HG03432 (cell line): ENCODE results near the gene VTA1.
"Not testable (repeated sequence)": the region's sequence is repeated elsewhere in the genome, so short reads cannot be mapped to it uniquely, and the experiment has no call there.

ENCODE experiments used
- ATAC-seq: cut with Tn5 transposase; IDR thresholded peaks from one replicate; pipeline ENCODE4 v1.9.1; 2021; ENCODE audit warnings: mild to moderate bottlenecking, moderate library complexity; ENCODE audit not compliant: unreplicated experiment

Gene VTA1

DNA sequence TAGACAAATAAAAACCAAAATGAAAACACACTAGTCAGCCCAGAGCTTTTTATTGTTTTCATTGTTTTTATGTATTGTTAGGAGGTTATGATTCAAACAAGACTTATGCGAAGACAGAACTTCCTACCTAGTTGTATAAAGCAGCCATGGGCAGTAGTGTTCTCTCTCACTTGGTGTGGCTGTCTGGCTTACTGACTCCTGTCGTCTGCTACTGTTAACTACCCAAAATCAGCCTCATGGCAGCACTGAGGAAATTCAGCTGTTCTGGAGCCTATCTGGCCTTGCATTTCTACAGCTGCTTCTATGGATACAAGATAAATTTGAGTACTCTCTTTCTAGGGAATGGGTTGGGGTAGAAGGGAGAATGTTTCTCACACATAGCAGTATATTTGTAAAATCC is 20.4 kb downstream of the VTA1 start:
- ATAC-seq: no peak

DNA sequence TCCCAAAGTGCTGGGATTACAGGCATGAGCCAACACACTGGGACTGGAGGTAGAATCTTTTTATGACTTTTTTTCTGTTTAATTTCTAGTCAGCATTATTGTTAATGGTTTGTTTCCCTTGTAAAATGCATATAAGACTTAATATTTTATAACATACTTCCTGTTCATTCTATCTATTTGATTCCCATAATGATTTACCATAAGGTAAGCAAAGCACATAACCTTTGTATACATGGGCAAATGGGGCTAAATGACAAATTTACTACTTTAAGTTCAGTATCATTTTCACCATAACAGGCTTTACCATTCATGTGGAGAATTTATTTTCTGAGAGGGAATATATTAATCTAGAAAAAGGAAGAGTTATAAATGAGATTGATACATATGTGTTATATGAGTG is 24.3 kb downstream of the VTA1 start:
- ATAC-seq: no peak

DNA sequence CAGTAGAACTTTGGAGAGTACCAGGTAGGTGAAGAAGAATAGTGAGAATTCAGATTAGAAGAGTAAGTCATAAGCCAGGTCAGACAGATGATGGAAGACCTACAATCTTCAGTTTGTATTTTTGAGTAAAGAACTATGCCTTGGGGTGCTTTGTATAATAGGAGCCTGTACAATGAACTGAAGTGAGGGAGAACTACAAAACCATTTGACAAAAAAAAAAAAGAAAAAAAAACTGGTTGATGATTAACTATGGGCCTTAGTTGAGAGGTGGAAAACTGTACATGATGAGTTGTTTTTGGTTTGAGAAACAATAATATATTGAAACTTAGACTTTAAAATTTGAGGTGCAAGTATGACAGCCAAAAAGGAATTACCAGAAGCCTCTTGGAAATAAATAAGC is 25.7 kb downstream of the VTA1 start:
- no peak for ATAC-seq

DNA sequence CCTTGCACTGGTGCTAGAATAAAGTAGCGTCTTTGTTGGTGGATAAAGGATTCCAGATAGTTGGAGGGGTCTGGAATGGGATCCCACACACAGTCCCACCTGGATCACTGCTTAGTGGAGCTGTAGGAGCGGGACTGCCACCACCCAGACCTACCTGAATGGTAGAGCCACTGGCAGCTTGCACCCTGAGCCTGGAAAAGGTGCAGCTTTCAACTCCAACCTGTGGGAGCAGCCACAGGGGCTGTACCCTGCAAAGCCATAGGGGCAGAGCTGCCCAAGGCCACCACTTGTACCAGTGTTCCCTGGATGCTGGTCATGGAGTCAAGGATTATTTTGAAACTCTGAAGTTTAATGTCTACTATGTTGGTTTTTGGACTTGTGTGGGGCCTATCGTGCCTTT is 26.9 kb downstream of the VTA1 start:
- ATAC-seq: no peak

DNA sequence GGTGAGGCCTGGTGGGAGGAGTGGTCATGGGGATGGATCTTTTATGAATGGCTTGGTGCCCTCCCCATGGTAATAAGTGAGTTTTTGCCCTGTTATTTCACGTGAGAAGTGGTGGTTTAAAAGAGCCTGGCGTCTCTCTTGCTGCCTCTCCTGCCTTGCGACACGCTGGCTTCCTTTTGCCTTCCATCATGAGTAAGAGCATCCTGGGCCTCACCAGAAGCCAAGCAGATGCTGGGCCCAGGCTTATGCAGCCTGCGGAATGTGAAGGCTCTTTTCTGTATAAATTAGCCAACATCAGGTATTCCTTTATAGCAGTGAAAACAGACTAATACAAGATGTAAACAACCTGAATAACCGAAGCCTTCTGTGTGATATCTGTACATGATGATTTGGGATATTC is 27.6 kb downstream of the VTA1 start:
- no peak for ATAC-seq

DNA sequence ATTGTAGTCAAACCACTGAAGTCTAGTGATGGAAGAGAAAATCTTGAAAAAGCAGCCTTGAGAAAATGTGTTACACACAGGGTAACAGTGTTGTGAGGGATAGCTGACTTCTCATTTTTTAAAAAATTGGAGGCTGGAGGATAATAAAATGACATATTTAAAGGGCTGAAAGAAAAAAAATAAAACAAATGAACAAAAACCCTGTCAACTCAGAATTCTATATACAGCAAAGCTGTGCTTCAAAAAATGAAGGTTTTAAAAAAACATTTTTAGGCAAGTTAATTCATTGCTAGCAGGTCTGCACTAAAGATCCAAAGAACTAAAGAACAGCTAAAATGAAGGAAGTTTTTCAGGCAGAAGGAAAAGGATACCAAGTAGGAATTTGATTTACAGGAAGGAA is 31.1 kb downstream of the VTA1 start:
- no peak for ATAC-seq

DNA sequence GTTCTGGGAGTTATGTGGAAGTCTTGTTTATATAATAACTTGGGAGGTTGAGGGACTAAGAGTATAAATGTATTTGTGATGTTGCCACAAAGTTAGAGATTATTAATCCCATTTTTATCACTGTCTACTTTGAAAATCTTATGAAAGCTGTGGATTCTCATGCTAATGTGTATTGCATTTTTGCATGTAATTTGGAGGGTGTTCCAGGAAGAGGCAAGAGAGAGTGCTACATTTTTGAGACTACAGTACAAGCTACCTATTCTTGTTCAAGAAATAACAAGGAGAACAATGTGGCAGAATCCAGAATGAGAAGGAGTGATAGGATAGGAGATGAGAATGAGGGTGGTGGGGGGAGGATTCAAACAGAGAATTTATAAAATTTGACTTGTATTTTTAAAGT is 34.9 kb downstream of the VTA1 start:
- no peak for ATAC-seq

DNA sequence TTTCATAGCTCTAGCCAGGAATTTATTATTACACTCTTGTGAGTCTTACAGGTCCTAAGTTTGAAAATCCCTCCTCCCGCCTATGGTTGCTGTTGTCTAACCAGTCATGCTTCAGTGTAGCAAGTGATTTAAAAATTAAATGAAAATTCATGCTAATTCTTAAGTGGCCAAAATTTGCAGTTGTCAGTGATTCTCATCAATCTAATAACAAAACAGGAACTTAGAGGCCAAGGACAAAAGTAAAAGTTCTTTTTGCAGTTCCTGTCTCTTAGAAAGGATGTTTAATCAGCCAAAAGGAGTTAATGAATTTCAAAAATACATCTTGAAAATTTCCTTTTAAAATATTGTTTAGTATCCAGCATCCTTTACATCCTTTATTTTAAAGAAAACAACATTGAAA is 36.3 kb downstream of the VTA1 start:
- no peak for ATAC-seq

DNA sequence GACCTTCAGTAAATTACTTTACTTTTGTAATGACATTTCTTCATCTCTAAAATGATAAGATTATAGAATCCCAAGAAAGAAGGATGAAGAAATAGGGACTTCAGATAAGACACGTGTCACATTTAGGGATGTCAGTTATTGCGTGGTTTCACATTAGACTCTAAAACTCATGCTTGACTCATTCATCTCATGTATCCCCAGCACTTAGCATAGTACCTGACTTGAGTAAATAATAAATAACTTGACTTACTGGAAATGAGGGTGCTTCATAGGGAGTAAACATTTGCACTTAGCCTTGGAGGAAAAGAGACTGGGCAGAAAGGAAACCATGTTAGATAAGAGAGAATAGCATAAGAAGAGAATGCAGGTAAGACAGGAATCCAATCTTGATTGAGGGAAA is 37.2 kb downstream of the VTA1 start:
- ATAC-seq: no peak

DNA sequence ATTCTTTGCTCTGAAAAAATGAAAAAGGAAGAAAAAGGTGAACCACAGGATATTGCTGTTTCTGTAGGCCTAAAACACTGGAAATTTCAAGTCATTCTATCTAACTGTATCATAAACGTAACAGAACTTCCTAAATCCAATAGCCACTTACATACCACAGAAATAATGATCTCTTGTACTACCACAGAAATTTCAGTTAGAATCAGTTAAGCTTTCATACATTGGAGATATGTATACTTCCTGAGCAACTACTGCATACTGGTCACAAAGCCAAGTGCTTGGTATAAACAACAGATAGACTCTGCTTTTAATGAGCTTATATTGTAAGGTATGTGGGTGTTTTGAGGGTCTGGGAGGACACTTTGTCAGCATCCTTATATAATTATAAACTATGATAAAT is 38.6 kb downstream of the VTA1 start:
- ATAC-seq: no peak

DNA sequence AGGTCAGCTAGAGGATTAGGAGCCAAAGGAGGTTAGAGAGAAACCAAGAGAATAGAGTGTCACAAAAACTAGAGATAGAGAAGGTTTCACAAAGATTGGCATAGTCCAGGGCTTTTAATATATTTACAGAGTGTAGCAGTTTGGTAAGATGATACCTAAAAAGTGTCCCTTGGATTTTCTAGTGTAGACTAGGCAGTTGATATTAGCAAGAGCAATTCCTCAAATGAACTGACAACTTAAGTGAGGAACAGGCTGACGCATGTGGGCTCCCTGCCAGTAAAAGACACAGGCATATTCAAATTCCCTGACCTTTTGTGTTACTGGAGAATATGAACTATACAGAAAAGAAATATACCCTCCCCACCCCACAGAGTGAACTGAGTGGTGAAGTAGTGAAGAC is 40.1 kb downstream of the VTA1 start:
- ATAC-seq: no peak

DNA sequence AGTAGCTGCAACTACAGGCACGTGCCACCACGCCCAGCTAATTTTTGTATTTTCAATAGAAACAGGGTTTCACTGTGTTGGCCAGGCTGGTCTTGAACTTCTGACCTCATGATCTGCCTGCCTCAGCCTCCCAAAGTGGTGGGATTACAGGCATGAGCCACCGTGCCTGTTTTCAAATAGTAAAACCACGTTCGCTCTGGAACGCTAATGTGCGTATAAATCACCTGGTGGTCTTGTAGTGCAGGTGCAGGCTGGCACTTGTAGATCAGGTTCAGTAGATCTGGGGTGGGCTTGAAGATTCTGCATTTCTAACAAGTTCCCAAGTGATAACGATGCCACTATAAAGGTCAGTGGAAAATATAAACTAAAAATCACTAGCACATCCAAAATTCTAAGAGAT is 41.3 kb downstream of the VTA1 start:
- not testable (repeated sequence) for ATAC-seq

DNA sequence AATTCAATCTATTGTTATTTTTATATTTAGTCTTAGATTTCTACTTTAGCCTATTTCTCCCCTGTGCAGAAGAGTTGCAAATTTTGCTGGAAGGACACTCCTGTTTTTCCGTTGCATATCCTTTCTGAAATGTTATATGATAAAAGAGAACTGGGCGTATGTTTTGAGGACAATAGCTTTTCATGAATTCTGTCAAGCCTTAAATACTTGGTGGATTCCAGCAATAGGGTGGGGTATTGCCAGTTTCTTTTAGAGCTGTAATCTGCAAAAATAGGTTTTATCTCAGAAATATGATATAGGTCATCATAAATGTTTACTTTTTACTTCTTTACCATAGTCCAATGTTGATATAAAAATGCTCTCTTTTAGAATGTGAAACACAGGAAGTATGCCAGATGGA is 42.0 kb downstream of the VTA1 start:
- ATAC-seq: no peak

DNA sequence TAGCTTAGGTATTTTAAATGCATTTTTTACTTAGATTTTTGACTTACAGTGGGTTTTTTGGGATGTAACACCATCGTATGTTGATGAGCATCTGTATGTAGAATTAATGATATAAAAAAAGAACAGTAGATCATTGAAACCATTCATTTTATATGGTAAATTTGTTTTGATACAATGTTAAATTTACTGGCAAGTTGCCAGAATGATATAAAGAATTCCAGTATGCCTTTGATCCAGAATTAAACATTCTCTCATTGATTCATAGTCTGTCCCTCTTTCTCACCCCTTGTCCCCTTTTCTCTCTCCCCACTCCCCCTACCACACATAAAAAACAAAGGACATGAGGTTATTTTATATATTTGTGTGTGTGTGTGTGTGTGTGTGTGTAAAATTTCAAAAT is 45.3 kb downstream of the VTA1 start:
- ATAC-seq: no peak

DNA sequence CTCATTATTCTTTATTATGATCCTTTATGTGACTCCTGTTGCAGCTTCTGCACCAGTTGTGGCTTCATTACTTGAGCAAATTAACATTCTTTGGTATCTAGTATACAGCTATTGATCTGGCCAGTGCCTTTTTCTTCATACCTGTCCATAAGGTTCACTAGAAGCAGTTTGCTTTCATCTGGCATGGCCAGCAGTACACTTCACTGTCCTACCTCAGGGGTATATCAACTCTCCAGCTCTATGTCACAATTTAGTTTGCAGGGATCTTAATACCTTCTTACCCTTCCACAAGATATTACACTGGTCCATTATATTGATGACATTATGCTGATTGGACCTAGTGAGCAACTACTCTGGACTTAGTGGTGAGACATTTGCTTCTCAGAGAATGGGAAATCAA is 46.6 kb downstream of the VTA1 start:
- ATAC-seq: no peak

DNA sequence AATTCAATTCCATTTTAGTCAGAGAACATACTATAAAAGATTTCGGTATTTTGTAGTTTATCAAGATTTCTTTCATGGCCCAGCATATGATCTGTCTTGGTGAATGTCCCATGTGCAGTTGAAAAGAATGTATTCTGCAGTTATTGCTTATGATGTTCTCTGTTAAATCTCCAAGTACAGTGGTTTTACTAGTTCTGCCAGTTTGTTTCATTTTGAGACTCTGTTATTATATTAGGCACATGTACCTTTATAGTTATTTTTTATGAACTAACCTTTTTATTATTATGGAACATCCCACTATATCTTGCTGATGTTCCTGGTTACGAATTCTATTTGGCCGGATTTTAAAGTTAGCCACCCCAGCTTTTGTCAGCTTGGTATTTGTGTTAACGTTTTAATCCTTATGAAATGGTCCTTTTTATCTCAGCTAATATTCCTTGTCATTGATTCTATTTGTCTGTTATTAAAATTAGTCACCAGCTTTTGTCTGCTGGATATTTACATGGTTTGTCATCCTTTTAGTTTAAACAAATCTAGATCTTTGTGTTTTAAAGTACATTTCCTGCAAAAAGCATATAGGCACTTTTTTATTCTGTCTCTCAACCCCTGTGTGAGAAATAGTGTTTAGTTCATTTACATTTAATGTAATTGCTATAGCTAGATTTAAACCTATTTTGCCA is 48.9 kb downstream of the VTA1 start:
- ATAC-seq: no peak

DNA sequence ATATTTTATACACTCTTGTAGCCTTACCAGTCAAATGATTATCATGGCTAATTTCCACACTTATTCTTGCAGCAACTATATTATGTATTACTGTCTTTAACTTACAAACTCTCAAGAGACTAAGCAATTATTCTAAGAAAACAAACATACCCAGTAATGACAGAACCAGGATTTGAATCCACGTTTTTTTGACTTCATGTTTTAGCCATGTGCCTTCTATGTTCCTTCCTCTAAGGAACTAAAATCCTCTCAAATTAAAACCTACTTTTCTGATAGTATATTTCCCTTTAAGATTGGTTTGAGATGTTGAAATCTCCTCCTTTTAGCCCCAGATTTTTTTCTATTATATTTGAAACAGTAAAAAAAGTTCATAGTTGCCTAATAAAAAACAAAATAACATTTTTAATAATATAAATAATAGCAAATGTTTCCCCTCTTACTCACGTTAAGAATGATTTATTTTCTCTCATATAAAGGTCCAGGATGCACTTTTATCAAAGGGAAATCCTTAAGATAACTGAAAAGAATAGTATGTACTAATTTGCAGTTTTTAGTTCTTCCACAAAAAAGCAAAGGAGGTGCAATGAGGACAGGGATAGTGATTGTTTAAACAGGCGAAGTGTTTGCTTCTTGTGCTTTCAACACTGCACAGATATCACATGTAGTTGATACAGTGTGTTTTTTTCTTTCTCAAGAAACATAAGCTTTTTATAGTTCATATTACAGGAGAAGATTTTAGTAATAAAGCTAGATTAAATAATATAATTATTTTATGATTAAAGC is 54.0 kb downstream of the VTA1 start:
- ATAC-seq: no peak

DNA sequence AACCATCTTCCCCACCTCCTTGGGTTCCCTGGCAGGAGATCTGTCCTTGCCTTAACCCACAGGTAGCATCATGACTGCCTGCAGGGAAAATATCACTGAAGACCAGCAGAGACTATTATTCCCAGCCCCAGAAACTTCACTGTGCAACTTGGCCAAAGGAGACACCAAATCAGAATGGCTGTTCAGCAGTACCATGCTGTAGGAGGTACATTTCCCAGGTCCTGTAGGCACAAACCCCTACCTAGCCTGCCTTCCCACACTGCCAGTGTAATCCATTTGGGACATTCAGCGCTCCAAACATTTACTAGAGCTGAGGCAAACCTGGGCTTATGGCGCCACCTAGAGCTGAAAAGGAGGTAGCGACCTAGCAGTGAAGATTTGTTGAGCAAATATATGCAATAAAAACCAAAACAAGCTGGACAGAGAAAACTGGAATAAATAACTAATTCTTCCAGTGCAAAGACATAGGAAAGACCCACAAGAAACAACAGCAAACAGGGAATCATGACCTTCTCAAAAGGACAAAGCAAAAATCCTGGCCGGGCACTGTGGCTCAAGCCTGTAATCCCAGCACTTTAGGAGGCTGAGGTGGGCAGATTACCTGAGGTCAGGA is 60.3 kb downstream of the VTA1 start:
- peak; percentile 83 for ATAC-seq

DNA sequence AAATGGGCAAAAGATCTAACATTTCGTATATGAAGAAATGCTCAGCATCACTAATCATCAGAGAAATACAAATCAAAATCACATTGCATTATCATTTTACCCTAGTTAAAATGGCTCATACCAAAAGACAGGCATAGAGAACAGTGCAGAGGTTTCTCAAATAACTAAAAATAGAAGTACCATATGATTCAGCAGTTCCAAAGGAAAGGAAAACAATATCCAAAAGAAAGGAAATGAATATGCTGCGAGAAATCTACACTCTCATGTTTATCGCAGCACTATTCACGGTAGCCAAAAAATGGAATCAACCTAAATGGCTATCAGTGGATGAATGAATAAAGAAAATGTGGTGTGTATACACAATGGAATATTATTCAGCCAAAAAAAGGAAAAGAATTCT is 63.5 kb downstream of the VTA1 start:
- no peak for ATAC-seq

DNA sequence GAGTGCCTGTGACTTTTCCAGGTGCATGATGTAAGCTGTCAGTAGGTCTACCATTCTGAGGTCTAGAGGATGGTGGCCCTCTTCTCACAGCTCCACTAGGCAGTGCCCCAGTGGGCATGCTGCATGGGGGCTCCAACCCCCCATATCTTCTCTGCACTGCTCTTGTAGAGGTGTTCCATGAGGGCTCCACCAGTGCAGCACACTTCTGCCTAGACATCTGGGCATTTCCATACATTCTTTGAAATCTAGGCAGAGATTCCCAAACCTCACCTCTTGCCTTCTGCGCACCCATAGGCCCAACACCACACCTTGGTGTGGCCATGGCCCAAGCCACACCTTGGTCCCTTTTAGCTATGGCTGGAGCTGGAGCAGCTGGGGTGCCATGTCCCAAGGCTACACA is 66.3 kb downstream of the VTA1 start:
- no peak for ATAC-seq

DNA sequence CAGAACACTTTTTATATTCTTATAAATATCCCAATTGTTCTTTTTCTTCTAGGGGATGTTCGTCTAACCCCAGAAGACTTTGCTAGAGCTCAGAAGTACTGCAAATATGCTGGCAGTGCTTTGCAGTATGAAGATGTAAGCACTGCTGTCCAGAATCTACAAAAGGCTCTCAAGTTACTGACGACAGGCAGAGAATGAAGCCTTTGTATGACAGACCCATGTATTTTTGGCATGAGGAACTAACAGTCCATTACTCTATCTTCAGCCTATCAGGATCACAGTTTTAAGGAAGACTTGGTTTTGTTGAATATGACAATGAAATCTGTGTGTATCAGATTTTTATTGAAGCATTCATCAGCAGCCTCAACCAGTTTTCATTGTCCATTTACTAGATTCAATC is 71.4 kb downstream of the VTA1 start:
- ATAC-seq: no peak

DNA sequence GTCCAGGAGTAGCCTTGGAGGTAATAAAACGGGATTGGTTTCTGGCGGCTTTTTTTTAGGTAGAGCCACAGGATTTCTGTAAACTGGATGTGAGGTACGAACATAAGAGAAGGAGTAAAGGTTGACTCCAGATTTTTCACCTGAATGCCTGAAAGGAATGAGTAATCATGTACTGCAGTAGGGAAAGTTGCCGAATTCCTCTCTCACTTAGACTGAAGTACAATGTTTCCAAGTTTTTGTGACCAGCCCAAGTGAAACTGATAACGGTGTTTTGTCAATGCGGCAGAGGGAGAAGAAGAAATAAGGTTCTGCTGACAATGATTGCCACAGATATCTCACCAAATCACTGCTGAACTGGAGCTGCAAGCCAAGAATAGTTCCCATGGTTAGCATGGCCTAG is 75.0 kb downstream of the VTA1 start:
- ATAC-seq: no peak
